Subcutaneous abdominal adipose tissue (tissue), 5 donors: Measurements from ENCODE around the gene USP10.

Experiments used
- H3K27ac ChIP-seq: one replicate; pipeline ENCODE4 v1.7.0; 2013; ENCODE audit warnings: low read depth, mild to moderate bottlenecking, inconsistent platforms, low read length, moderate library complexity
- H3K27me3 ChIP-seq, 5 donors: one replicate each; pipeline ENCODE4 v1.7.0; 2013; ENCODE audit warnings: low read length in 5 of 5, inconsistent platforms in 1 of 5; ENCODE audit not compliant: control insufficient read depth in 5 of 5, insufficient read depth in 4 of 5
- H3K36me3 ChIP-seq, 5 donors: one replicate each; pipeline ENCODE4 v1.7.0; 2013; ENCODE audit warnings: low read length in 5 of 5; ENCODE audit not compliant: control insufficient read depth in 5 of 5, insufficient read depth in 5 of 5
- H3K4me1 ChIP-seq, 5 donors: one replicate each; pipeline ENCODE4 v1.7.0; 2013; ENCODE audit warnings: low read length in 5 of 5, mild to moderate bottlenecking in 3 of 5, moderate library complexity in 1 of 5; ENCODE audit not compliant: control insufficient read depth in 5 of 5, insufficient read depth in 5 of 5
- H3K4me3 ChIP-seq, 5 donors: one replicate each; pipeline ENCODE4 v1.7.0; 2013; ENCODE audit warnings: low read length in 5 of 5, low read depth in 1 of 5
- H3K9ac ChIP-seq, 5 donors: one replicate each; pipeline ENCODE4 v1.7.0; 2013; ENCODE audit warnings: low read length in 5 of 5, mild to moderate bottlenecking in 4 of 5, moderate library complexity in 3 of 5
- H3K9me3 ChIP-seq, 5 donors: one replicate each; pipeline ENCODE4 v1.7.0; 2013; ENCODE audit warnings: low read length in 5 of 5; ENCODE audit not compliant: control insufficient read depth in 5 of 5
- donor health status: healthy.
- donor health status: healthy.
- donor health status: healthy.
- donor health status: healthy.
- donor health status: healthy.

Gene USP10

DNA sequence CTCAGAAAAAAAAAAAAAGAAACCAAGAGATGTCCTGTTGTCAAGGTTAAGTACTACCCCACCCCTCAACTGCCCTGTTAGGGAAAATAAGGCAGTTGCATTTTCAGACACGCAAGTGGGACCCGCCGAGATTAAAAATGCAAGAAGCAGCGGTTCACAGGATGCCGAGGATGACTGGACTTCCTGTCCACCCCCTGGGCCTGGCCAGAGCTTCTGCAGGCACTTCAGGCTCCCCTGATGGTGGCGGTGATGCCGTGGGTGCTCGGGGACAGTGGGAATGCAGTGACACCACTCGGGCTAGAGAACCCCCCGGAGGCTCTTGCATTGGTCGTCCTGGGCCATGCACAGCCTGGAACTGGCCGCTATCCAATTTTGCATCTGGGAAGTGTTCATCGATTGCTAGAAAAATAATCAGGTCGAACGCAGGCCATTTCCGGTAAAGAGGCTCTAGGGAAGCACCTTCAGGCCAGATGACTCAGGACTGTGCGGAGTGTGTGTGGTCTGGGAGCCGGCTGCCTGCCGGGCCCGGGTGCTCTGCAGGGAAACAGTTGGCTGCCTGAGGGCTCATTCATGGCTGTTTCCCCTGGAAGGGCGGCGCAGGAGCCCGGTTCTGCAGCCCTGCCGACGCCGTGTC lies 106.6 kb downstream of the USP10 start:
- no peaks in the 10 kb centered on the region for H3K36me3 ChIP-seq
- peak overlapping the region in 2 of 5 donors; percentile 6 to 28 for H3K4me3 ChIP-seq
- peaks cover 0 to 19% (median 3%) of the 10 kb centered on the region in 5 donors for H3K27me3 ChIP-seq
- no peak overlapping the region for H3K27ac ChIP-seq
- H3K9me3 ChIP-seq = peaks cover 0 to under 1% (median 0%) of the 10 kb centered on the region in 5 donors
- H3K4me1 ChIP-seq = peaks cover 2 to 25% (median 15%) of the 10 kb centered on the region in 5 donors
- H3K9ac ChIP-seq = no peak overlapping the region

DNA sequence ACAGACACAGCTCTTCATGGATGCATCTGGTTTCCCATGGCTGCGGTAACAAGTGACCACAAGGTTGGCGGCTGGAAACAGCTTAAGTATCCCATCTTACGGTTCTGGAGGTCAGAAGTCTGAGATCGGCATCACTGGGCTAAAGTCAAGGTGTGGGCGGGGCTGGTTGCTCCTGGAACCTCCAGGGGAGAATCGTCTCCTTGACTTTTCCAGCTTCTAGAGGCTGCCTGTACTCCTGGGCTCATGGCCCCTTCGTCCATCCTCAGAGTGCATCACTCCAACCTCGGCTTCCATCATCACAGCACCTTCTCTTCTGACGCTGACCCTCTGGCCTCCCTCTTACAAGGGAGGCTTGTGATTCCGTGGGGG lies 107.1 kb downstream of the USP10 start:
- Histone ChIP-seq H3K27ac (no peak overlapping the region), H3K9me3 (peaks cover 0 to 4% (median 0%) of the 10 kb centered on the region in 5 donors), H3K27me3 (peaks cover 0 to 19% (median 5%) of the 10 kb centered on the region in 5 donors), H3K4me1 (peaks cover 2 to 26% (median 15%) of the 10 kb centered on the region in 5 donors), H3K4me3 (peak overlapping the region in 1 of 5 donors; percentile 28), H3K36me3 (no peaks in the 10 kb centered on the region), H3K9ac (no peak overlapping the region)

DNA sequence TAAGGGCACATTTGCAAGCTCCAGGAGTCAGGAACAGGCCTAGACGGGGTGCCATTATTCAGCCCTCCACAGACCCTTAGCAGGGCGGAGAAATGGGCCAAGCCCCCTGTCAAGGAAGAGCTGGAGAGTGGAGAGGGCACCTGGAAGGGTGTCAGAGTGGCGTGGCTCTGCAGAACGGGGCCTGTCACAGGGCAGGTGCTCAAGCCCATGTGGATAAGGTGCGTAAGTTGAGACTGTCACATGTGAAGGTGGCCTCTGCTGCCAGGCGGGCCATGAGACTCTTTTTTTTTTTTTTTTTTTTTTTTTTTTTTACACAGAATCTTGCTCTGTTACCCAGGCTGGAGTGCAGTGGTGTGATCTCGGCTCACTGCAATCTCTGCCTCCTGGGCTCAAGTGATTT lies 108.0 kb downstream of the USP10 start:
- peaks cover 0 to 4% (median 0%) of the 10 kb centered on the region in 5 donors for H3K9me3 ChIP-seq
- H3K4me1 ChIP-seq = peaks cover 2 to 26% (median 15%) of the 10 kb centered on the region in 5 donors
- H3K4me3 ChIP-seq = no peak overlapping the region
- H3K36me3 ChIP-seq = no peaks in the 10 kb centered on the region
- H3K27ac ChIP-seq = no peak overlapping the region
- H3K9ac ChIP-seq = no peak overlapping the region
- H3K27me3 ChIP-seq = peaks cover 0 to 22% (median 3%) of the 10 kb centered on the region in 5 donors

DNA sequence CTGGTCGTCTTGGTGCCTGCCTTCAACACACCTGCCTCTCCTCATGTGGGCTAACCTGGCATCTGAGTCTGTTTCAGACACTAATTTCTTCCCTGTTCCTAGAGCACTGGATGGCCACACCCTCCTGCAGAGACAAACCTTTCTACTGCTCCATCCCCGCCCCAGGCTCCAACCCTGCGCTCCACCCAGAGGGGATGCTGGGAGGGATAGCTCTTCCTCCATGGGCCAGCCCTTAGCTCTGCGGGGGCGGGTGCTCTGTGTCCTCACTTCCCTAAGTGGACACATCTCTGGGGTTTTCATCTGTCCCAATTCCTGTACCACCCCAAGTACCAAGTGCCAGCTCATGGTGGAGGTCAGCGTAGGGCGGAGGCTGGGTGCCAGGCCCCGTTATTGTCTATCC lies 109.0 kb downstream of the USP10 start:
- H3K27me3 ChIP-seq = peaks cover 0 to 19% (median 3%) of the 10 kb centered on the region in 5 donors
- H3K9me3 ChIP-seq = peaks cover 0 to 4% (median 0%) of the 10 kb centered on the region in 5 donors
- H3K36me3 ChIP-seq = no peaks in the 10 kb centered on the region
- H3K27ac ChIP-seq = no peak overlapping the region
- no peak overlapping the region for H3K4me3 ChIP-seq
- peaks cover 2 to 26% (median 15%) of the 10 kb centered on the region in 5 donors for H3K4me1 ChIP-seq
- H3K9ac ChIP-seq = no peak overlapping the region

DNA sequence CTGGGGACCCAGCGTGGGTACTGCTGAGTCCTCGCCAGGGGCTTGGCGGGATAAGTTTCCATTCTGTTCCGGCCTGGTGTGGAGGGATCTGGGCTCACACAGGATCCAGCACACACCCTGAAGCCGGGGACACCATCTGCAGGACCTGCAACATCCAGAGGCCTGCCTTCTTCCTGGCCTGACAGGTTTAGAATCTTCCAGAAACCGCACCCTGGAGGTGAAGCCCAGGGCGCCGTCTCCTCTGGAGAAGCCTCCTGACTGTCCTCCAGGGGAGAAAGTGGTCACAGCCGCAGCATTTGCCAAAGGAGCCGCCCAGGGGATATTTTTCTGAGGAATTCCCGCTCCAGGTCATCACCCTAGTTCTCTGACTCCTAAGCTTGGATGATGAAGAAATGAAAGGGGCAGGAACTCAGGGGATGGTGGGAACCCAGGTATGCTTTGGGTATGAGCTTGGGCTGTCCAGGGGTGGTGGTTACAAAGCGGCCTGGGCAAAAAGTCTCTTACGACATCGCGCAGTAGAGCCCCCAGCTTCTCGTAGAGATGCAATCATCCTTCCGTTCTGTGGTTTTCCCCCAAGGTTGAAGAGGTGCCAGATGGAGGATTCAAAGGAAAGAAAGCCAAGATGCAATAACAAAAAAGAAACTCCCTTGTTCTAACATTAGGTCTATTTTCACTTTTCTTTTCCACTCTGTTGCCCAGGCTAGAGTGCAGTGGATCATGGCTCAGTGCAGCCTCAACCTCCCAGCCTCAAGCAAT lies 110.9 kb downstream of the USP10 start:
- H3K9ac ChIP-seq = no peak overlapping the region
- no peaks in the 10 kb centered on the region for H3K36me3 ChIP-seq
- H3K27ac ChIP-seq = no peak overlapping the region

DNA sequence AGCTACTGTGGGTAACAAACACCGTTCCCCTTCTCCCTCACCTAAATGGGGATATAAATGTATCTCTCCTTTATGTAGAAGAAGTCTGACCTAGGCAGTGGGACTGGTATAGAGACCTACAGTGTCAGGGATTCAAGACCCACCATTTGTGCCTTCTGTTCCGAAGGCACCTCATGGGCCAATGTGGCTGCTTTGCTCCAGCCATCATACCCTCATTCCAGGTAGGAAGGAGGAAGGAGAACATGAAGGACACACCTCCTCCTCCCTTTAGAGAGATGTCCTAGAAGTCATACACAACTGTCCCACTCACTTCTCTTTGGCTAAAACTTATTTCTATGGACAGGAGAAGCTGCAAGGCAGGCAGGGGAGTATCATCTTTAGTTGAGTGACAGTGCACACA lies 111.7 kb downstream of the USP10 start:
- peaks cover 0 to 24% (median 13%) of the 10 kb centered on the region in 5 donors for H3K4me1 ChIP-seq
- H3K9ac ChIP-seq = no peak overlapping the region
- no peak overlapping the region for H3K27ac ChIP-seq
- H3K4me3 ChIP-seq = no peak overlapping the region
- H3K9me3 ChIP-seq = peaks cover 0 to 5% (median 0%) of the 10 kb centered on the region in 5 donors
- no peaks in the 10 kb centered on the region for H3K36me3 ChIP-seq
- peaks cover 2 to 15% (median 11%) of the 10 kb centered on the region in 5 donors for H3K27me3 ChIP-seq

More for the DNA sequence above, 110.9 kb downstream of the USP10 start:
- Histone ChIP-seq H3K4me1 (peaks cover 2 to 30% (median 18%) of the 10 kb centered on the region in 5 donors), H3K27me3 (peaks cover 3 to 19% (median 11%) of the 10 kb centered on the region in 5 donors), H3K4me3 (no peak overlapping the region), H3K9me3 (peaks cover 0 to 5% (median 0%) of the 10 kb centered on the region in 5 donors)

DNA sequence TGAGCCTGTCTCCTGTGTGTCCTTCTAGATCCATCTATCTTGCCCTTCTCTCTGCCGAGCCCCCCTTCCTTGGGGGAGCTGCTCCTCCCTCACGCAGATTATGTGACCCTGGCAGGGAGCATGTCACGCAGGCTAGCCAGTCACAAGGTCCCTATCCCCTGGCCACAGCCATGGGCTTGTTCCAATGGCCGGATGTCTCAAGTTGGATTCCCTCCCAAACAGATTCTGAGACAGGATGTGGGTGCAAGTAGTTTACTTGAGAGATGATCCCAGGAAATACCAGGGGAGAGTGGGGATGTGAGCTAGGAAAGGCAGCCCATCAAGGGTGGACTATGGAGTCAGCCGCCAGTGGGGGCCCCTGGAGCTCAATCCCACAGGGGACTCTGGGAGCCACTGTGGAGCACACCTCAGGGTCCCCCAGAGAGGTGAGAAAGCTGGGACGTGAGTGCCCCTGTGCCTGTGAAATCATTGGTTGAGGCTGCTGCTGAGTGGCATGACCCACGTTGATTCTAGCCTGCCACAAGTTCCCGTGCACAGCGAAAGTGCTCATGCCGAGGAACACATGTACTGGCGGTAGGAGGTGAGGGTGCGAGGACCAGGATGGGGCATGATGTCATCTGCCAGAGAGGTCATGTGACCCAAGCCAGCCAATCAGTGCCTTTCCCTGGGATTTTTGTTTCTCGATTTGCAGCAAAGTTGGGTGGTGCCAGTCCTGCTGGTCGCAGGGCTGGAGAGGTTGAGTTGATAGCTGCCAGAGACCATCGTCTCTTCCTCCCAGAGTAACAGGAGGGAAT lies 113.5 kb downstream of the USP10 start:
- Histone ChIP-seq H3K9ac (no peak overlapping the region), H3K9me3 (peaks cover 0 to 5% (median 0%) of the 10 kb centered on the region in 5 donors), H3K27me3 (peaks cover 0 to 15% (median 11%) of the 10 kb centered on the region in 5 donors), H3K4me3 (no peak overlapping the region), H3K4me1 (peaks cover 0 to 16% (median 8%) of the 10 kb centered on the region in 5 donors), H3K36me3 (no peaks in the 10 kb centered on the region), H3K27ac (no peak overlapping the region)

DNA sequence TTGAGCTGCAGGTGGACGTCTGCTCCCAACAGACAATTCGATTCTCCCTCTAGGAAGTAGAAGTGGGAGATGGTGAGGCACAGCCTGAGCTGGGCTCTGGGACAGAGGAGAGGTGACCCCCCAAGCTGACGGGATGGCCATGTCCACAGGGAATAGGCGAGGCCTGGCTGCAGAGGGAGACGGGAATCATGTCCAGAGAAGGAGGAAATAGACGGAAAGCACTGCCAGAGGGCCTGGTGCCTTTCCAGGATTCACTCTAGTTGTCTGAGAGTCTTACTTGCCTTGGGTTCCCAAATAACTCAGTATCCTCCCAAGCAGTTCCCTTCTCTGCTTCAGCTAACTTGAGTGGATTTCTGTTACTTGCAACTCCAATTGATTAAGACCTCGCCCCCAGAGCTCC lies 115.7 kb downstream of the USP10 start:
- H3K27me3 ChIP-seq = peaks cover 5 to 23% (median 10%) of the 10 kb centered on the region in 5 donors
- H3K4me3 ChIP-seq = no peak overlapping the region
- peaks cover 5 to 26% (median 17%) of the 10 kb centered on the region in 5 donors for H3K4me1 ChIP-seq
- H3K9ac ChIP-seq = no peak overlapping the region
- no peaks in the 10 kb centered on the region for H3K36me3 ChIP-seq
- H3K9me3 ChIP-seq = peaks cover 0 to 5% (median 0%) of the 10 kb centered on the region in 5 donors
- no peak overlapping the region for H3K27ac ChIP-seq

DNA sequence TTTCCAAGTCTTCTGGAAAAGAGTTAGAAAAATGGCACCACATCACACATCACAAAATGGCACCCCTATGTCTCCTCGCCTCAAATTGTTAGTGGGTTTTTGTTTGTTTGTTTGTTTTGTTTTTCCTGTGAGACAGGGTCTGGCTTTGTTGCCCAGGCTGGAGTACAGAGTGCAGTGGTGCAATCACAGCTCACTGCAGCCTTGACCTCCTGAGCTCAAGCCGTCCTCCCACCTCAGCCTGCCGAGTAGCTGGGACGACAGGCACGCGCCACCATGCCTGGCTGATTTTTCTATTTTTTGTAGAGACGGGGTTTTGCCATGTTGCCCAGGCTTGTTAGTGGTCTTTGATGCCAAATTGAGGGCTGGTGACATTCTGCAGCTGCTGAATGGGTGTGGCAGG lies 116.2 kb downstream of the USP10 start:
- no peak overlapping the region for H3K27ac ChIP-seq
- H3K9ac ChIP-seq = no peak overlapping the region

More for the DNA sequence above, 116.2 kb downstream of the USP10 start:
- Histone ChIP-seq H3K4me1 (peaks cover 5 to 26% (median 18%) of the 10 kb centered on the region in 5 donors), H3K9me3 (peaks cover 0 to 5% (median 0%) of the 10 kb centered on the region in 5 donors), H3K27me3 (peaks cover 10 to 25% (median 16%) of the 10 kb centered on the region in 5 donors), H3K4me3 (no peak overlapping the region), H3K36me3 (no peaks in the 10 kb centered on the region)
